ACC112 (cell line): ENCODE data around the gene RANGRF.

Experiments used
- H2AFZ ChIP-seq: fragments of 200-600 bp; sonication (generic); one replicate; pipeline ENCODE4 v1.6.0; 2017; ENCODE audit warnings: antibody characterized with exemption, low read length; ENCODE audit not compliant: unreplicated experiment
- H3K27ac ChIP-seq: fragments of 200-600 bp; sonication (generic); 2 replicates; pipeline ENCODE4 v1.5.1; 2014; ENCODE audit warnings: low read depth, mild to moderate bottlenecking, antibody characterized with exemption, low read length, moderate library complexity
- H3K27me3 ChIP-seq: fragments of 200-600 bp; sonication (generic); 2 replicates; pipeline ENCODE4 v1.6.1; 2014; ENCODE audit warnings: mild to moderate bottlenecking, antibody characterized with exemption, low read length, moderate library complexity, mixed read lengths; ENCODE audit not compliant: insufficient read depth
- H3K36me3 ChIP-seq: fragments of 200-600 bp; sonication (generic); 2 replicates; pipeline ENCODE4 v1.6.1; 2016; ENCODE audit warnings: mild to moderate bottlenecking, antibody characterized with exemption, low read length, moderate library complexity, mixed read lengths; ENCODE audit not compliant: insufficient read depth
- H3K4me1 ChIP-seq: fragments of 200-600 bp; sonication (generic); one replicate; pipeline ENCODE4 v1.6.1; 2016; ENCODE audit warnings: low read length, mixed read lengths; ENCODE audit not compliant: insufficient read depth, unreplicated experiment, control insufficient read depth
- H3K4me3 ChIP-seq: fragments of 200-600 bp; sonication (generic); 2 replicates; pipeline ENCODE4 v1.5.1; 2014; ENCODE audit warnings: mild to moderate bottlenecking, low read depth, low read length
- H3K79me2 ChIP-seq: fragments of 200-600 bp; sonication (generic); one replicate; pipeline ENCODE4 v1.6.0; 2016; ENCODE audit warnings: low read length; ENCODE audit not compliant: control insufficient read depth, unreplicated experiment, insufficient read depth

The RANGRF gene

GRCh38 chr17:8256691-8257090 lies 31.8 kb upstream of the RANGRF start:
- Histone ChIP-seq H3K79me2 (peaks cover 10% of the 10 kb centered on the region), H3K27me3 (no peaks in the 10 kb centered on the region), H3K4me1 (no peaks in the 10 kb centered on the region), H3K4me3 (no peak overlapping the region), H3K36me3 (peaks cover 14% of the 10 kb centered on the region; the same call in 1 of the 2 replicates), H2AFZ (no peak overlapping the region), H3K27ac (no peak overlapping the region)

DNA sequence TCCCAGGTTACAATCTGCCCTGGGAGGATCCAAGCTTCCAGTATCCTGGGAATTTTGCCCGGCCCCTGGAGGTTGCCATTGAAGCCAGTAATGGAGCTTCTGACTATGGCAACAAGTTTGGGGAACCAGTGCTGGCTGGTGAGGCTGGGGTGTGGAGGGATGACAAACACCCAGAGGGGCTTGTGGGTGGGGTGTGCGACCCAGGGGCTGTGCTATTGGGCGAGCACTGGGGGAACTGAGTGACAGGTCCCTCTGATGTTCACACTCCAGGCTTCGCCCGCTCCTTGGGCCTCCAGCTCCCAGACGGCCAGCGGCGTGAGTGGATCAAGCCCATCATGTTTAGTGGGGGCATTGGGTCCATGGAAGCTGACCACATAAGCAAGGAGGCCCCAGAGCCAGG lies 30.7 kb upstream of the RANGRF start:
- Histone ChIP-seq H3K36me3 (peaks cover 19% of the 10 kb centered on the region; the same call in 1 of the 2 replicates), H3K4me1 (no peaks in the 10 kb centered on the region), H3K27me3 (no peaks in the 10 kb centered on the region), H2AFZ (no peak overlapping the region), H3K27ac (no peak overlapping the region), H3K4me3 (no peak overlapping the region), H3K79me2 (peaks cover 4% of the 10 kb centered on the region)

GRCh38 chr17:8264320-8264719 lies 24.1 kb upstream of the RANGRF start:
- H3K36me3 ChIP-seq: peaks cover 10% of the 10 kb centered on the region; the same call in 1 of the 2 replicates
- no peaks in the 10 kb centered on the region for H3K27me3 ChIP-seq
- no peak overlapping the region for H3K27ac ChIP-seq

GRCh38 chr17:8264836-8265542 lies 23.5 kb upstream of the RANGRF start:
- Histone ChIP-seq H2AFZ (no peak overlapping the region), H3K27me3 (no peaks in the 10 kb centered on the region), H3K79me2 (no peaks in the 10 kb centered on the region), H3K4me1 (no peaks in the 10 kb centered on the region), H3K4me3 (no peak overlapping the region), H3K36me3 (peaks cover 10% of the 10 kb centered on the region; the same call in 1 of the 2 replicates), H3K27ac (no peak overlapping the region)

More at GRCh38 chr17:8264320-8264719, 24.1 kb upstream of the RANGRF start:
- Histone ChIP-seq H3K4me1 (no peaks in the 10 kb centered on the region), H2AFZ (no peak overlapping the region), H3K4me3 (no peak overlapping the region), H3K79me2 (no peaks in the 10 kb centered on the region)

DNA sequence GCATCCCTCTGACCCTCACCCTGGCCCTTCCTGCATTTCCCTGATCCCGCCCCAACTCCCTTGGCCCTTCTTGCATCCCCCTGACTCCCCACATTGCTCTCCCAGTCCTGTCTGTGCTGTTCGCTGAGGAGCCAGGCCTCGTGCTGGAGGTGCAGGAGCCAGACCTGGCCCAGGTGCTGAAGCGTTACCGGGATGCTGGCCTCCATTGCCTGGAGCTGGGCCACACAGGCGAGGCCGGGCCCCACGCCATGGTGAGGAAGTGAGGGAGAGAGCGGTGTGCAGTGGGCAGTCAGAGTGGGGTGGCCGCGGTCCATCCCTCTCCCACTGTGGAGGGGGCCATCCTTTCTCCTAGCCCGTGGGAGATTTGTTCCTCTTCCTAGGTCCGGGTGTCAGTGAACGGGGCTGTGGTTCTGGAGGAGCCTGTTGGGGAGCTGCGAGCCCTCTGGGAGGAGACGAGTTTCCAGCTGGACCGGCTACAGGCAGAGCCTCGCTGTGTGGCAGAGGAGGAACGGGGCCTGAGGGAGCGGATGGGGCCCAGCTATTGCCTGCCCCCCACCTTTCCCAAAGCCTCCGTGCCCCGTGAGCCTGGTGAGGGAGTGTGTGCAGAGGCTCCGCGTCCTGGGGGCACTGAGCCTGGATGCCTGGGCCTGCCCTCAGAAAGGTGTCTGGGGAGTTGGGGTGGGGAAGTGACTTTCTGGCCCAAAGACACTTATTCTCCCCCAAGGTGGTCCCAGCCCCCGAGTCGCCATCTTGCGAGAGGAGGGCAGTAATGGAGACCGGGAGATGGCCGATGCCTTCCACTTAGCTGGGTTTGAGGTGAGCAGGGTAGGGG lies 21.6 kb upstream of the RANGRF start:
- Histone ChIP-seq H3K4me1 (no peaks in the 10 kb centered on the region), H2AFZ (no peak overlapping the region), H3K27ac (no peak overlapping the region), H3K79me2 (no peaks in the 10 kb centered on the region), H3K27me3 (no peaks in the 10 kb centered on the region), H3K36me3 (peaks cover 10% of the 10 kb centered on the region; the same call in 1 of the 2 replicates), H3K4me3 (no peak overlapping the region)

DNA sequence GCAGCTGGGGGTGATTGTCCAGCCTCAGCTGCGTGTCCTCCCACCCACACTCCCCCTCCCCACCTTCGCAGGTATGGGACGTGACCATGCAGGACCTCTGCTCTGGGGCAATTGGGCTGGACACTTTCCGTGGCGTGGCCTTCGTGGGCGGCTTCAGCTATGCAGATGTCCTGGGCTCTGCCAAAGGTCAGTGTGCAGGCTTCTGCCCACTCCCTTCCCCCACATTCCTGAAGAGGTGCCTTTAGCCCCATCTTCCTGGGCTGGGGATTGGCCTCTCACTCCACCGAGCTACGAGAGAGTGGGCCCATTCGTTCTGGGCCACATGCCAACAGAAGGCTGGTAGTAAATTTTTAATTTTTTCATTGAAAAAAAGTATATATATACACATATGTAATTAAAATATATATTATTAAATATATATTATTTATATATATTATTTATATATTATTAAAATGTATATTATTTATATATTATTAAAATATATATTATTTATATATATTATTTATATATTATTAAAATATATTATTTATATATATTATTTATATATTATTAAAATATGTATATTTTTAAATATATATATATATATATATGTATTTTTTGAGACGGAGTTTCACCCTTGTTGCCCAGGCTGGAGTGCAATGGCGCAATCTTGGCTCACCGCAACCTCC lies 20.9 kb upstream of the RANGRF start:
- Histone ChIP-seq H3K79me2 (no peaks in the 10 kb centered on the region), H3K4me1 (no peaks in the 10 kb centered on the region), H2AFZ (no peak overlapping the region), H3K27me3 (no peaks in the 10 kb centered on the region), H3K4me3 (no peak overlapping the region), H3K27ac (no peak overlapping the region), H3K36me3 (peaks cover 6% of the 10 kb centered on the region; the same call in 1 of the 2 replicates)

DNA sequence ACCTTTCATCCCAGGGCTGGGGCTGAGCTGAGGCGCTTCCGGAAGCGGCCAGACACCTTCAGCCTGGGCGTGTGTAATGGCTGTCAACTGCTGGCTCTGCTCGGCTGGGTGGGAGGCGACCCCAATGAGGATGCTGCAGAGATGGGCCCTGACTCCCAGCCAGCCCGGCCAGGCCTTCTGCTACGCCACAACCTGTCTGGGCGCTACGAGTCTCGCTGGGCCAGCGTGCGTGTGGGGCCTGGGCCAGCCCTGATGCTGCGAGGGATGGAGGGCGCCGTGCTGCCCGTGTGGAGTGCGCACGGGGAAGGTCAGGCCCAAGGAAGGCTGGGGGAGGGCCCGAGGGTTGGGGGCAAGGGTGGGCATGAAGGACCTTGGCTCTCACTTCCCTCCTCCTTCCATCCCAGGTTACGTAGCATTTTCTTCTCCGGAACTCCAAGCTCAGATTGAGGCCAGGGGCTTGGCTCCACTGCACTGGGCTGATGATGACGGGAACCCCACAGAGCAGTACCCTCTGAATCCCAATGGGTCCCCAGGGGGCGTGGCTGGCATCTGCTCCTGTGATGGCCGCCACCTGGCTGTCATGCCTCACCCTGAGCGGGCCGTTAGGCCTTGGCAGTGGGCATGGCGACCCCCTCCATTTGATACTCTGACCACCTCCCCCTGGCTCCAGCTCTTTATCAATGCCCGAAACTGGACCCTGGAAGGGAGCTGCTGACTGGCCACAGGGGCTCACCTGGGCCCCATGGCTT lies 19.7 kb upstream of the RANGRF start:
- Histone ChIP-seq H3K4me3 (no peak overlapping the region), H3K27me3 (no peaks in the 10 kb centered on the region), H3K36me3 (no peaks in the 10 kb centered on the region; the same call in 1 of the 2 replicates), H2AFZ (no peak overlapping the region), H3K4me1 (no peaks in the 10 kb centered on the region), H3K27ac (no peak overlapping the region), H3K79me2 (no peaks in the 10 kb centered on the region)

DNA sequence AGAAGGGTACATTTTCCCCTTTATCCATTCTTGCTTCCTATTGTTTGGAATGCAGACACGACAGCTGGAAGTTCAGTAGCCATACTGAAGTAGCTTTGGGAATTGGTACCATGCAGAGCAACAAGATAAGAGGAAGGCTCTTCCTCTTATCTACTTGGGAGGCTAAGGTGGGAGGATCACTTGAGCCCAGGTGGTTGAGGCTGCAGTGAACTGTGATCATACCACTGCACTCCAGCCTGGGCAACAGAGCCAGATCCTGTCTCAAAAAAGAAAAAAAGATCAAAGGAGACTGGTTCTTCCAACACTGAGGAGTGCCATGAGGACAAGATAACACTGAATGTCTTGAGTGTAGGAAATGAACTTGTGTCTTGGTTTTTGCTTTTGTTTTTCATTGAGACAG lies 16.0 kb upstream of the RANGRF start:
- Histone ChIP-seq H3K36me3 (no peaks in the 10 kb centered on the region; the same call in 1 of the 2 replicates), H3K79me2 (no peaks in the 10 kb centered on the region), H2AFZ (no peak overlapping the region), H3K27ac (no peak overlapping the region), H3K4me3 (no peak overlapping the region), H3K4me1 (no peaks in the 10 kb centered on the region), H3K27me3 (no peaks in the 10 kb centered on the region)

- H3K27ac ChIP-seq: no peak overlapping the region
Measured at GRCh38 chr17:8273884-8274444, 14.5 kb upstream of the RANGRF start.

DNA sequence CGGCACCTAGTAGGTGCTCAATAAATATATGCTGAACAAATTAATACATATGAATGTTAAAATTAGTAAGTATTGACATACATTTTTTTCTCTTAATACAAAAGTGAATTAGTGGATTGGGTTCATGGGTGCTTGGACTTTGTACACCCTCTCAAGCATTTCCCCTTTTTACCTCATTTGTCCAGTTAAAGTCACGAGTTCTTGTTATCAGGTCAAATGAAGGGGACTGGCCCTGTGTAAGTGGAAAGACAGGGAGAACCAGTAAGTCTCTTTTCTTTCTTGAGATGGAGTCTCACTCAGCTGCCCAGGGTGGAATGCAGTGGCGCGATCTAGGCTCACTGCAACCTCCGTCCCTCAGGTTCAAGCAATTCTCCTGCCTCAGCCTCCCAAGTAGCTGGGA lies 13.7 kb upstream of the RANGRF start:
- Histone ChIP-seq H3K4me1 (no peaks in the 10 kb centered on the region), H3K36me3 (no peaks in the 10 kb centered on the region), H3K27me3 (no peaks in the 10 kb centered on the region), H3K79me2 (no peaks in the 10 kb centered on the region), H3K27ac (no peak overlapping the region), H2AFZ (no peak overlapping the region), H3K4me3 (no peak overlapping the region)

More at GRCh38 chr17:8273884-8274444, 14.5 kb upstream of the RANGRF start:
- Histone ChIP-seq H3K36me3 (no peaks in the 10 kb centered on the region; the same call in 1 of the 2 replicates), H3K27me3 (no peaks in the 10 kb centered on the region), H3K4me3 (no peak overlapping the region), H3K79me2 (no peaks in the 10 kb centered on the region), H3K4me1 (no peaks in the 10 kb centered on the region), H2AFZ (no peak overlapping the region)
